HG02571 (cell line): ENCODE measurements around the gene PEX12.
"Not testable (repeated sequence)": the region's sequence is repeated elsewhere in the genome, so short reads cannot be mapped to it uniquely, and the experiment has no call there.

Experiments
- ATAC-seq: cut with Tn5 transposase; IDR thresholded peaks from one replicate; pipeline ENCODE4 v1.9.1; 2021; ENCODE audit warnings: mild to moderate bottlenecking, moderate library complexity; ENCODE audit not compliant: unreplicated experiment

PEX12 gene

GRCh38 chr17:35578929-35579432 lies 610 bp upstream of the PEX12 start:
- no peak for ATAC-seq

- no peak for ATAC-seq
These were observed 558 bp downstream of the PEX12 start for GRCh38 chr17:35577830-35578196.

GRCh38 chr17:35575759-35576158 lies 2.6 kb downstream of the PEX12 start:
- ATAC-seq = no peak

GRCh38 chr17:35569405-35569804 lies 9.0 kb downstream of the PEX12 start:
- ATAC-seq = no peak

- ATAC-seq = no peak
These were observed 9.8 kb downstream of the PEX12 start for GRCh38 chr17:35568561-35568960.

GRCh38 chr17:35566968-35567367 lies 11.4 kb downstream of the PEX12 start:
- ATAC-seq = no peak

GRCh38 chr17:35563181-35563580 lies 15.2 kb downstream of the PEX12 start:
- ATAC-seq = not testable (repeated sequence)

- no peak for ATAC-seq
These were observed 17.7 kb downstream of the PEX12 start, which contains the start of gene SLFN14 for GRCh38 chr17:35560703-35561102. Gene SLFN14, minus strand, starts transcription at chr17:35560819. Its CDS starts 2,757 bp downstream, at chr17:35558062.

GRCh38 chr17:35559495-35560210 lies 18.7 kb downstream of the PEX12 start:
- no peak for ATAC-seq

GRCh38 chr17:35557353-35557752 lies 21.0 kb downstream of the PEX12 start:
- no peak for ATAC-seq

GRCh38 chr17:35555691-35556090 lies 22.7 kb downstream of the PEX12 start:
- no peak for ATAC-seq

GRCh38 chr17:35554668-35555067 lies 23.7 kb downstream of the PEX12 start:
- no peak for ATAC-seq

- ATAC-seq = no peak
These were observed 25.1 kb downstream of the PEX12 start for GRCh38 chr17:35553310-35553709.

- no peak for ATAC-seq
These were observed 29.4 kb downstream of the PEX12 start for GRCh38 chr17:35548978-35549377.

- ATAC-seq = no peak
These were observed 30.1 kb downstream of the PEX12 start for GRCh38 chr17:35548208-35548810.

- ATAC-seq = no peak
These were observed 31.9 kb downstream of the PEX12 start for GRCh38 chr17:35546487-35546886.

GRCh38 chr17:35545150-35545549 lies 33.2 kb downstream of the PEX12 start:
- ATAC-seq = no peak

GRCh38 chr17:35543856-35544255 lies 34.5 kb downstream of the PEX12 start:
- ATAC-seq = no peak

- ATAC-seq = no peak
These were observed 35.4 kb downstream of the PEX12 start for GRCh38 chr17:35542990-35543389.

GRCh38 chr17:35541434-35541833 lies 36.9 kb downstream of the PEX12 start:
- ATAC-seq = no peak

GRCh38 chr17:35540589-35541404 lies 37.6 kb downstream of the PEX12 start:
- ATAC-seq = no peak

- no peak for ATAC-seq
These were observed 38.7 kb downstream of the PEX12 start for GRCh38 chr17:35539659-35540026.
